Stimulated activated CD8-positive, alpha-beta memory T cell treated with anti-CD3 and anti-CD28 coated beads, Interleukin-2, amount 100 ng/mL, for 1 hour (primary cell): Measurements from ENCODE around the gene FAM168A.
"Not testable (repeated sequence)": the region's sequence is repeated elsewhere in the genome, so short reads cannot be mapped to it uniquely, and the experiment has no call there.

Experiments used
- DNase-seq, 2 donors: peaks; one replicate each; pipeline ENCODE4 v3.0.0-alpha.2; 2020; ENCODE audit warnings: low read depth in 2 of 2

The FAM168A gene

DNA sequence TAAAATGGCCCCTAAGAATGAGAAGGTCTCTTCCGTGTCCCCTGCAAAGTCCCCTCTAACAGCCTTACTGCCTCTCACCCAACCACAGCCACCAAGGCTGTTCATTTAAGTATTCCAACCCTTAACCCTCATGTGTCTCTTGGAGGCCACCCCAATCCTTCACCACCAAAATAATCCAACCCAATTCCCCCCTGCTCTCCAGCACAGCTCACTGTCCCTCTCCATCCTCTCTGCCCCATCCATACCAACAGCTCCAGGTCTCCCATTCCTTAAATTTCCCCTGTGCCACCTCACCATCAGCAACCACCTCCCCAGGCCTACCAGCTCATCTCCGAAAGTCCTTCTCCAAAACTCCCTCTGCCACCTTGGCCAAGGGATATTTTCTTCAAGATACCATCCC, 1.4 kb downstream of the FAM168A start:
- DNase-seq: no peak

DNA sequence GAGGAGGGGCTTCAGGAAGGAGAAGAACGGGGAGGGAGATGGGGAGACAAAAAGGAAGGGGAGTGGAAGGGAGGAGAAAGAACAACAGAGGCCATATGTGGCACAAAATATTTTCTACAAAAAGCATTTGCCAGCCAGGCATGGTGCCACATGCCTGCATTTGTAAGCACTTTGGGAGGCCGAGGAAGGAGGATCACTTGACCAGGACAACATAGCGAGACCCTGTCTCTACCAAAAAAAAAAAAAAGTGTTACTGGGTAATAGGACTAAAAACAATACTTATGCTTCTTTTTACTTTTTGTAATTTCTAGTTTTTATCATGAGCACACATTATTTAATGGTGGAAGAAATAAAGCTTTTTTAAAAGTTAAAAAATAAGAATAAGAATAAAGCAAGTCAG, 5.3 kb downstream of the FAM168A start:
- DNase-seq: no peak

DNA sequence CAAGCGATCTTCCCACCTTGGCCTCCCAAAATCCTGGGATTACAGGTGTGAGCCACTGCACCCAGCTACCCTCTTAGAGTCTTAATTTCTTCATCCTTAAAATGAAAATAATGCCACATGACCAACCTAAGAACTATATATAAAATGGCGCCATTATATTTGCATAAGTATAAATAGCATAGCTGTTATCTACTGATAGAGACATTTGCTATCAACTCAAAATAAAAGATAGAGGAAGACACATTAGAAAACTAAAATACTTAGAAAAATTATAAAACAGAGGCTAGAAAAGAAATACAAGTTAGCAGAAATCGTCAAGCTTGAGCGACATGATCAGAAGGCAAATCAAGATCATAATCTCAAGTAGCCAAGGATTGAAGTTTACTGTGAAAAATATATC, 6.2 kb downstream of the FAM168A start:
- no peak for DNase-seq

DNA sequence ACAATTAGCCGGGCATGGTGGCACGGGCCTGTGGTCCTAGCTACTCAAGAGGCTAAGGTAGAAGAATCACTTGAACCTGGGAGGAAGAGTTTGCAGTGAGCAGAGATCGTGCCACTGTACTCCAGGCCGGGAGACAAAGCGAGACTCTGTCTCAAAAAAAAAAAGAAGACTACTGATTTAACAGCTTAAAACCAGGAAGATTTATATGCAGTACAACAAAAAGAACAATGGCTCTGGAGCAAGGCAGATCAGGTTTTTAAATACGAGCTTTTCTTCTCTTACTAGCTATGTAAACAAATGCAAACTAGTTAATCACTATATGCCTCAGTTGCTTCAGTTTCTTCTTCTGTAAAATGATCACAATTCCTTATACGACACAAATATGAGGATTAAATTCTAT, 6.9 kb downstream of the FAM168A start:
- no peak for DNase-seq

DNA sequence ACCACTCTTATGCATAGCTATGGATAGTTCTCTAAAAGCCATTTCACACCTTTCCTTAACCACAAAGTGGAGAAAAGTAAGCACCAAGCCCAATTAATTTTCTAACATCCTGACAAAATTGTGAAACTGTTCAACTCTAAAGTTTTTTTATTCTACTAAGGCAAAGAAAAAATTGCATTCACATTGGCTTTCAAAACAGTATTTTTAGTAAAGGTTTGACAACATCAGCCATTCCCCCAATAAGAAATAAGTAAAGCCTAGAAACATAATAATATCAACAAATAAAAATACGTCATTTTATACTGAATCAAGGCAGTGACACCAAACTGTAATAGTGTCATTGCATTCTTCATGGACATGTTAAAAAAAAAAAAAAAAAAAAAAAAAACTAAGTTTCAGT, 11.1 kb downstream of the FAM168A start:
- no peak for DNase-seq

DNA sequence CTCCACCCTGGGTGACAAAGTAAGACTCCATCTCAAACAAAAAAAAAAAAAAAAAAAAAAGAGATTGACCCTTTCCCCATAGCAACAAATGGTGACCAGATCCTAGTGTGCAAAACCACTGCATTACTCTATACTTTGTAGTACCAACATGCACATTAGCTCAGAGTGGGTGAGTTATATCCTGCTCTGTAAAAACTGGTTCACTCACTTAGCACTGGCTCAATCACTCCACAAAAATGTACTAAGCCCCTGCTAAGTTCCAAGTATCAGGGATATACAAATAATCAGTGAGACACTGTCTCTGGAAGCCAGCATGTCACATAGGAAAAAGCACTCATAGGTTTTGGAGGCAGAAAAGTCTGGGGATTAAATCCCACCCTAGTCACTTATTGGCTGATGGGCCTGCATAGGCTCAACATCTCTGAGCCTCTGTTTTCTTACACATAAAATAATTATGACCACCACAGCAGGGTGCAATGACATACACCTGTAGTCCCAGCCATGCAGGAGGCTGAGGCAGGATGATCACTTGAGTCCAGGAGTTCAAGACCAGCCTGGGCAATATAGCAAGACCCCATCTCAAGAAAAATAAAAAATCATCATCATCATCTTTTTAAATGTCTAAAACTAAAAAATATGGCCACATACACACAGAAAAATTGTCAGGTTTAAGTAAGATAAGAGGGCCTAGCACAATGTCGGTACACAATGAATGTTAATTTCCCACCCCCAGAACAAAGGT, 11.9 kb downstream of the FAM168A start:
- DNase-seq: no peak

DNA sequence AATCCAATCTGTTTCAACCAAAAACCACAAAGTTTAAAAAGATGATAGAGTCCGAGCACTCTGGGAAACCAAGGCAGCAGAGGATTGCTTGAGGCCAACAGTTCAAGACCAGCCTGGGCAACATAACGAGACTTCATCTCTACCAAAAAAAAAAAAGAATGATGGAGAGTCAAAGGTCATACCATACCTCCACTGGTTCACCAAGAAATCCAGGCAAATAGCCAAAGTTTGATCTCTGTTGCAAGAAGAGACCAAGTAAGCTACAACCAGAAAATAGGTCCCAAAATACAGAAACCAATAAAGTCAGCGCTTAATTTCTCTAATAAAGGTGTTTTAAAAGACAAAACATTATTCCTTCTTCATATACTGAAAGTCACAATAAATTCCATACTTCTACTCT, 13.1 kb downstream of the FAM168A start:
- no peak for DNase-seq

DNA sequence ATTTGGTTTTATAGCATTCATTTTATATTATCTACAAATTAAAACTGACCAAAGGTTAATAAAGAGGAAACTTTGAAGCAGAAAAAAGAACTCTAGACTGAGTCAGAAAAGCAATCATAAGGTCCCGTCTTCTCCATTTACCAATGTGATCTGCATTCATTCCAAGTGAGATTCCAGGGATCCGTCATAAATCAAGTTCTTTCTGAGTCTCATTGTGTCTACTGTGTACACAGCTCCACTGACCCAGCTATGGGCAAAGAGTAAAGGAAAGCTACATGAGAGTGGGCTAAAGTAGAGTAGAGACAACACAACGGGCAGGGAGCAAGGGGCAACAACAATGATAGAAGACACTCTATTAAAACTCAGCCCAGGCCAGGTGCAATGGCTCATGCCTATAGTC, 15.3 kb downstream of the FAM168A start:
- DNase-seq: no peak

DNA sequence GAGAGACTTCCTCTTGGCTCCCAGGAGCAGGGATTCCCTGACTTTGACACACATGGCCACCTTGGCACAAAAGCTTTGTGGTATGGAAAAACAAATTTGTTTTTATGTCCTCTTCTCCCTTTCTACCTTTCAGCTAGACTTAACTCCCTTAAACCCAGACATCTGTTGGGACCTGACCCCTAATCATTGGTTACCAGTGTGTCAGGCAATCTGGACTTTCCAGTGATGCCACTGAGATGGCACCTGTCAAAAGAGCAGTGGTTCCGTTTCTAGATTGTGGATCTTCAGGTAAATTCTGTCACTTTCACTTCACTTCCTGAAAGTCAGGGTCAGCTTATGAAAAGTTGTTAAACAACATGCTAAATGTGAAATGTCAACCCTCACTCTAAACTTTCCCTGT, 17.2 kb downstream of the FAM168A start:
- not testable (repeated sequence) for DNase-seq

DNA sequence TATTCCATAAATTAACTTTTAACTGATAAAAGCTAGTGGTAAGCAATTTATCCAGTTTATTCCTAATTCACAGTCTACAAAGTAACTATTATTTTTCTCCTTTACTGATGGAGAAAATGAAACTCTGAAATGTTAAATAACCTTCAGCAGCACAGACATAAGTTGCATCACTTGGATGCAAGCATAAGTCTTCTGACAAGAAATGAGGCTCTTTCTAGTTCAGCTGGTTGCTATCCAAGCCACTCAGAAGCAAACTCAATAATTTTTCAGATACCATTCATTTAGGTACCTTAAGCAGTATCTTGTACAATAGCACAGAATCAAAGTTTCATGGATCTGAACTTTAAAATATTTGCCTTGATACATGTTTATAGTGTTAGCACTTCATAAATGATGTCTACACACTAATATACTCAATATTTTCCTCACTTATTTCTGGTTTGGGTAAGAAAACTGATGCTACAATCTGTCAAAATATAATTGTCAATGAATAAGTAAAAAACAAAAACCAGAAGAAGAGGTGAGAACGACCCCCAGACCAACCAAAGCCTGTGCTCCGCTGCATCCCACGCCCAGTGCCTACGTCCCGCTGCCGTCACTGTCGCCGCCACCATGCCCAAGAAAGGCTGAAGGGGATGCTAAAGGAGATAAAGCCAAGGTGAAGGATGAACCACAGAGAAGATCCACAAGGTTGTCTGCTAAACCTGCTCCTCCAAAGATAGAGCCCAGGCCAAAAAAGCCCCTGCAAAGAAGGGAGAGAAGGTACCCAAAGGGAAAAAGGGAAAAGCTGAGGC, 18.1 kb downstream of the FAM168A start:
- no peak for DNase-seq

DNA sequence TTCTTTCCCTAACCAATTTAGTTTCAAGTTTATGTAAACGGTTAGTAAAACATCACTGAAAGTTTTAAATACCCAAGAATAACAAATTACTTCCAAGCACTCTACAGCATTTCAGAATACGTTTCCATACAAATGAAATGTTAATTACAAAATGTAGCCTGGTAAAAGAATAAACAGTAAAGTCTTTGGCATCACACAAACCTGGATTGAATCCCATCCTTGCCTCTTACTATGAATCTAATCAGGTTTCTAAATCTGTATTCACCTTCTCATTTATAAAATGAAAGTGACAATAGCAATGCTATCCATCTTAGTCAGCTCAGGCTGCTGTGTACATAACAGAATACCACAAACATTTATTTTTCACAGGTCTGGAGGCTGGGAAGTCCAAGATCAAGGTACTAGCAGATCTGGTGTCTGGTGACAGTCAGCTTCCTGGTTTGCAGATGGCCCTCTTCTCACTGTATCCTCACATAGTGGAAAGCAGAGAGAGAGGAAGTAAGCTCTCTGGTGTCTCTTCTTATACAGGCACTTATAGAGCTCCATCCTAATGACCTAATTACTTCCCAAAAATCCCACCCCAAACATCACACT, 19.2 kb downstream of the FAM168A start:
- DNase-seq: no peak

DNA sequence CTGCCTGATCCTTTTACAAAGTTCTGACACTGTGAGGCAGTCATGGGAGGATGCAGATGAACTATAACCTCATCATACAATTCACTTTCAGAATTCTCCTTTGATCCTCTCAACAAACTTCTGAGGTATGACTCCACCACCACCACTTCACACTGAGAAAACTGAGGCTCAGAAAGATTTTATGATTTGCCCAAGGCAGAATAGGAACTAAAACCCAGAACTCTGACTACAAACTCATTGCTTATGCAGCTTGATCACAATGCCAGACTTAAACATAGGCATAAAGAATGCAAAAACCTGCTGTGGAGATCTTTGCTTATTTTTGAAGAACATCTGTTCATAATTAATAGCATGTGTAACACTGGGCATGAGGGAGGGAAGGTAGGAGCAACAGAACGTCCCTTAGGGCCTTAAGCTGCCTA, 20.4 kb downstream of the FAM168A start:
- no peak for DNase-seq

DNA sequence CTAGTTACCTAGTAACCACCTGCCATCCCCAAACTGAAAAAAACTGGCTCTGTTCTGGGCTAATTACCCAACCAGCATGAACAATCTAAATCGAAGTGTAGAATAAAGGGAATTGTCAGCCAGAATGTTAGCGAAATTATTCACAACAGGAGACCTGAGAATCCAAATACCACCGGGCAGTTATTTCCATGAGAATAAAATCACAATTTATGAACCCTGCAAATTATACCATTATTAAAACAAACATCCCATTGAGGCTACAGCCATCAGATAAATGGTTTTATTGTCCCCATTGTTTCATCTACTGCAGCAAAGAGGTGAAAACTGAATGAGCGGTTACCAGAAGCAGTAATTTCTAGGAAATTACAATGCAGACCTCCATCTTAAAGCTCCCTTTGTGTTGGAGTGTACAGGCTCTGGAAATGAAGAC, 21.7 kb downstream of the FAM168A start:
- no peak for DNase-seq

DNA sequence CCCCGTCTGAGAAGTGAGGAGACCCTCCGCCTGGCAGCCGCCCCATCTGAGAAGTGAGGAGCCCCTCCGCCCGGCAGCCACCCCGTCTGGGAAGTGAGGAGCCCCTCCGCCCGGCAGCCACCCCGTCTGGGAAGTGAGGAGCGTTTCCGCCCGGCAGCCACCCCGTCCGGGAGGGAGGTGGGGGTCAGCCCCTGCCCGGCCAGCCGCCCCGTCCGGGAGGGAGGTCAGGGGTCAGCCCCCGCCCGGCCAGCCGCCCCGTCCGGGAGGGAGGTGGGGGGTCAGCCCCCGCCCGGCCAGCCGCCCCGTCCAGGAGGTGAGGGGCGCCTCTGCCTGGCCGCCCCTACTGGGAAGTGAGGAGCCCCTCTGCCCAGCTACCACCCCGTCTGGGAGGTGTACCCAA, 25.9 kb downstream of the FAM168A start:
- DNase-seq: not testable (repeated sequence)

DNA sequence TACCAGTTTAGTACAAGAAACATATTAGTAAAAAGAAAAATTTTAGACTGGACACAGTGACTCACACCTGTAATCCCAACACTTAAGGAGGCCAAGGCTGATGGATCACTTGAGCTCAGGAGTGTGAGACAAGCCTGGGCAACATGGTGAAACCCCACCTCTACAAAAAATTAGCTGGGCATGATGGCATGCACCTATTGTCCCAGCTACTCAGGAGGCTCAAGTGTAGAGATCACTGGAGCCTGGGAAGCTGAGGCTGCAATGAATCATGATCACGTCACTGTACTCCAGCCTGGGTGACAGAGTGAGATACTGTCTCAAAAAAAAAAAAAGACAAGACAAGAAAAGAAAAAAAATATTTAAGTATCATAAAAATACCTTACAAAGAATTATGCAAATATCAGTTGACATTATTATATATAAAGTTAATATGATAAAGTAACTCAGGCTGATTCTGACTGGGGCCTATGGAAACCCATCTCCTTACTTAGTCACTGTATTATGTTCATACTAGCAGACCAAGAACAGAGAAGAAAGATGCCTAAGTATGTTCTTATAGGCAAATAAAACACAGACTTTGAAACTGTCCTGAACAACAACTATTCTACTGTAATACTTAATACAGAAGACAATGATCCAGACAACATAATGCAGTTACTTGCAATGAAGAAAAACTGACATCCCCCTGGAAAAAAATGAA, 27.3 kb downstream of the FAM168A start:
- DNase-seq: no peak

DNA sequence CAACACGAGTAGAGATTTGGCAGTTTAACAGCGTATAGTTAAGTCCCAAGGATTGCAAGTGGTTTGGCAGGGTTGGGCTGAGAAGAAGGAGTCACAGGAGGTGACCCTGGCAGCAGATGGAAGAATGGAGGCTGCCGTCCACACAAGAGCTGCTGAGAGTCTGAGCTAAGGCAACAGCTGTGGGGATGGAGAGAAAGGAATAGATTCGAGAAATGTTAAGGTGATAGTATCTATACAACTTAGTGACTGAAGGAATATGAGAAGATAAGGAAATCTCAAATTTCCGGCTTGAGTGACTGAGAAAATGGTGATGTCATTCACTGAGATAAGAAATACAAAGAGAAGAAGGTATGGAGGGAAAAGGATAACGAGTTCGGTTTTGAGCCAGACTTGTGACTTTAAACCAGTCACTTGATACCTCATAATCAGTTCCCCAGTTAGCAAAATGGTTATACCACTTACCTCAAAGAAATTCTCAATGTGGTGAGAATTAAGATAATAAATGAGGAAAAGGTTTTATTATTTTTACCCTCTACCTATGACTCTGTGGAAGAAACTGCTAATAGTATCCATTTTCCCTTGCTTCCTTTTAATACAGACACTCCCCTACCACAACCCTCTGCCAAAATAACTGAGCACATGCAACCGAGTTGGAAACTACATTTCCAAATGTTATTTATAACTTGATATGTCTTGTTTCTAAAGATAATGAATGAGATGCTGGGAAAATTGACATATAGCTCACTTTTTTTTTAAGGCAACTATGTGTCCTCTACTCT, 30.7 kb downstream of the FAM168A start:
- no peak for DNase-seq

DNA sequence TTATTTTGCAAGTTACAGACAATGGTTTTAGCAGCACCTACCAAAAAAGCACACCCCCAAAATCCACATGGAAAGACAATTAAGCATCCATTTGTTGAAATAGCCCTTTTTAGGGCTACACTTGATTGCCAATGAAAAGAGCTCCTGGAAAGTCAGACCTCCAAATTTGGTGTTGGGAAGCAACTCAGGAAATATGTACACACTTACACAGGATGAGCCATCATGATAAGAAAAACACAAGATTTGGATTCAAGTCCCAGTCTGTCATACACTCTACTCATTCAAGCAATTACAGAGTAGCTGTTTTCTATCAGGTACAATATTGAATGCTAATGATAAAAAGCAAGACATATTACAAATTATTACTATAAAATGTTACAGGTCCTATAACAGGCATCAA, 31.5 kb downstream of the FAM168A start:
- no peak for DNase-seq

DNA sequence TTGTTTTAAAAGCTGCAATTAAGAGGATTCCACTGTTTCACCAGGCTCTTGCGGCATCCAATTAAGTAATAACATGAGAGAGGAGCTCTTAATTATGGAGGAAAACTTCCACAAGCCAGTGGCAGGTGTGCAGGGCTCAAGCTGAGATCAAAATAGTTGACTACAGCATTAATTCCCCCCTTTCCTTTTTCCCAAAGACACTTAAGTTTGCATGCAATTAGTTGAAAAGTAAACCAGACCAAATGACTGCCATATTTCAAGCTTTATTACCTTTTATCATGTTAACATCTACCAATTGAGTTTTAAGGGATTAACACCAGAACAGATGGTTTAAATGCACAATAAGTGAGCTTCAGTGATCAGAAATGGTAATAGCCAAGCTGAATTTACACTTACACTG, 32.1 kb downstream of the FAM168A start:
- no peak for DNase-seq

DNA sequence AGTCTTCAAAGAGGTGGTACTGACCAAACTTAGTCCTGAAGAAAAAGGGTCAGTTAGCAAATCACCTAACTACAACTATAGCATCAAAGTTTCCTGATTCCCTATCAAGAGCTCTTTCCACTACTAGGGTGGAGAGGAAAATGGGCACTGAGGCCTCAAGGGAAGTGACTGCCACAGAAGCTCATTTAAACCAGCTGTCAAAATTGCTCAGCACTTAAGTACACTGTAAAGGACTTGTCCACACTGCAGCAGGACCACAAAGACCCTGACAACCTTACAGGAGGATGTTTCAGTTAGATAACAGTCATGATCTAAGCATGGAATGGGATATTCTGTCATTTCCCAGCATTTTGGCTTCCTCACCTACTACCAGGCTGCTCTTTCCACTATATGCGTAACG, 33.0 kb downstream of the FAM168A start:
- no peak for DNase-seq

DNA sequence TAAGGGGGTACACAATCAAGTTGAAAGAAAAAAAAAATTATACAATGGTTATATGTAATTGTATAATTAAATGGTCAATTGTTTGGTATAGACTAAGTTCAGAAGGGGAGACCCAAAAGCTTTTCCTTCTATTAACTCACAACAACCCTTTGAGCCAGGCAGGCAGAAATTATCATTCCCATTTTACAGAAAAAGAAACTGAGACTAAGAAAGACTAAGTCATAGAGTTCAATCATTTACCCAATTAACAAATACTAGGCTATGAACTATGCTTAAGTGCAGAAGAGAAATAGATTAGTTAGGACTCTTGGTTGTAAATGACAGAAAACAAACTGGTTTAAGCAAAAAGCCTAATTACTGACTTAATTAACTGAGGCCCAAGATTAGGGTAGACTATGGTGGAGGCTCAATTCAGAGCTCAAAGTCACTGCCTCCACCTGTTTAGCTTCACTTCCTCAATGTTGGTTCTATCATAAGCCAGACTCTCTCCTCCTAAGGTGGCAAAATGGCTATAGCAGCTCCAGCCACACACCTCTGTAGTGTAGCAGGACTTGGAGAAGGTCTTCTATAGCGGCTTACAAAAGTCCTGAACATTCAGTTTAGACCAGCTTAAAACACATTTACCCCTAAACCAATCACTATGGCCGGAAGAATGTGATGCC, 34.2 kb downstream of the FAM168A start:
- no peak for DNase-seq

DNA sequence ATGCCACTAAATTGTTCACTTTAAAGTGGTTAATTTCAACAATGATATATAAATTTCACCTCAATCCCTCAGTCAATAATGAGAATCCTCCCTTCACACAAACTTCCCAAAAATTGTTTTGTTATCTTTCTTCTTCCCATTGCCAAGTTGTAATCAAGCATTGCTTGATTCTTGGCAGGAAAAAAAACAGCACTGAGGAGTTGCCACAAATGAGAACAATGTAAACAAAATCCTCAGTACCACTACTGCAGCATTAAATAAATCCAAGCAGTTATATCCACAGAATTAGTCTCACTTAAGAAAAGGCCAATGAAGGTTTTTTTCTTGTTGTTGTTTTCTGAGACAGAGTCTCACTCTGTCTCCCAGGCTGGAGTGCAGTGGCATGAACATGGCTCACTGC, 38.2 kb downstream of the FAM168A start:
- no peak for DNase-seq
